B cell (primary cell): ENCODE measurements around the gene CCDC85C.

Source experiments
- EZH2 ChIP-seq: IDR thresholded peaks from 2 replicates; pipeline ENCODE4 v1.6.1; 2012; ENCODE audit warnings: borderline replicate concordance, low read depth, mild to moderate bottlenecking, moderate library complexity, low read length; ENCODE audit not compliant: insufficient read depth, poor library complexity, severe bottlenecking
- TF ChIP-seq, protein P1 (sequence below): fragments of 200-600 bp; IDR thresholded peaks from one replicate; pipeline ENCODE4 v1.8.0; 2022; ENCODE audit warnings: antibody characterized with exemption, mild to moderate bottlenecking

DNA sequence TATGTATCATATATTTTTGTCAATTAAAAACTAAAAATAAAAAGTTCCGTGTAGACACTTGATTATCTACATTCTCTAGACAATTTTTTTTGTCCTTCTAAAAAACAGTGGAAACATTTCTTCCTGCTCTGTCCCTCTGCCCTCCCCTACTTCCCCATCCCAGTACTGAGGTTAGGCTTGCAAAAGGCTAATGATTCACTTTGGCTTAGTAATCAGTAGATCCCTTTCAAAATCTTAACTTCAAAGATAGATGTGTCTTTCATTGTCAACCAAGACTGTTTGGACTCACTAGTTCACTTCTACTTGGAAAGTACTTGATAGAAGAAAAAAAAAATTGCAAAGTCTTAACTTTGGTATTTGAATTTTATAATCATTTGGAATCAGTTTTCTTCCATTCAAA lies 127.1 kb downstream of the CCDC85C start:
- TF ChIP-seq, protein P1, sequence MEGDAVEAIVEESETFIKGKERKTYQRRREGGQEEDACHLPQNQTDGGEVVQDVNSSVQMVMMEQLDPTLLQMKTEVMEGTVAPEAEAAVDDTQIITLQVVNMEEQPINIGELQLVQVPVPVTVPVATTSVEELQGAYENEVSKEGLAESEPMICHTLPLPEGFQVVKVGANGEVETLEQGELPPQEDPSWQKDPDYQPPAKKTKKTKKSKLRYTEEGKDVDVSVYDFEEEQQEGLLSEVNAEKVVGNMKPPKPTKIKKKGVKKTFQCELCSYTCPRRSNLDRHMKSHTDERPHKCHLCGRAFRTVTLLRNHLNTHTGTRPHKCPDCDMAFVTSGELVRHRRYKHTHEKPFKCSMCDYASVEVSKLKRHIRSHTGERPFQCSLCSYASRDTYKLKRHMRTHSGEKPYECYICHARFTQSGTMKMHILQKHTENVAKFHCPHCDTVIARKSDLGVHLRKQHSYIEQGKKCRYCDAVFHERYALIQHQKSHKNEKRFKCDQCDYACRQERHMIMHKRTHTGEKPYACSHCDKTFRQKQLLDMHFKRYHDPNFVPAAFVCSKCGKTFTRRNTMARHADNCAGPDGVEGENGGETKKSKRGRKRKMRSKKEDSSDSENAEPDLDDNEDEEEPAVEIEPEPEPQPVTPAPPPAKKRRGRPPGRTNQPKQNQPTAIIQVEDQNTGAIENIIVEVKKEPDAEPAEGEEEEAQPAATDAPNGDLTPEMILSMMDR, result no peak
- no peak for TF ChIP-seq EZH2
